OCI-LY1 (cell line): ENCODE data around the gene VSIR.

Experiments
- H2AFZ ChIP-seq: fragments of 200-600 bp; sonication (generic), shearing (Covaris generic); 2 replicates; pipeline ENCODE4 v1.6.0; 2014; ENCODE audit warnings: antibody characterized with exemption, mild to moderate bottlenecking, low read length
- H3F3A ChIP-seq: fragments of 200-600 bp; sonication (generic), shearing (Covaris generic); 2 replicates; pipeline ENCODE4 v1.6.0; 2014; ENCODE audit warnings: mild to moderate bottlenecking, antibody characterized with exemption, low read length, moderate library complexity; ENCODE audit not compliant: insufficient read depth
- H3K27ac ChIP-seq: fragments of 200-600 bp; sonication (generic); 2 replicates; pipeline ENCODE4 v1.5.1; 2014; ENCODE audit warnings: low read length, mixed run types, mild to moderate bottlenecking, low read depth; ENCODE audit not compliant: poor library complexity, severe bottlenecking
- H3K27me3 ChIP-seq: fragments of 200-600 bp; sonication (generic); 2 replicates; pipeline ENCODE4 v1.6.0; 2014; ENCODE audit warnings: antibody characterized with exemption, mild to moderate bottlenecking, low read length, moderate library complexity; ENCODE audit not compliant: insufficient read depth
- H3K36me3 ChIP-seq: fragments of 200-600 bp; sonication (generic); 2 replicates; pipeline ENCODE4 v1.6.1; 2014; ENCODE audit warnings: mild to moderate bottlenecking, antibody characterized with exemption, low read length, moderate library complexity, mixed read lengths; ENCODE audit not compliant: insufficient read depth
- H3K4me1 ChIP-seq: fragments of 200-600 bp; sonication (generic); 2 replicates; pipeline ENCODE4 v1.5.1; 2014; ENCODE audit warnings: mild to moderate bottlenecking, low read length, moderate library complexity; ENCODE audit not compliant: insufficient read depth, severe bottlenecking
- H3K4me2 ChIP-seq: fragments of 200-600 bp; sonication (generic), shearing (Covaris generic); 2 replicates; pipeline ENCODE4 v1.6.1; 2014; ENCODE audit warnings: low read length
- H3K4me3 ChIP-seq: fragments of 200-600 bp; sonication (generic); 2 replicates; pipeline ENCODE4 v1.5.1; 2014; ENCODE audit warnings: low read length, low read depth, mild to moderate bottlenecking, mixed read lengths; ENCODE audit not compliant: poor library complexity, severe bottlenecking
- H3K79me2 ChIP-seq: fragments of 200-600 bp; shearing (Covaris generic); 2 replicates; pipeline ENCODE4 v1.6.1; 2016; ENCODE audit warnings: mixed run types, low read length, mixed read lengths; ENCODE audit not compliant: insufficient read depth
- H3K9ac ChIP-seq: fragments of 200-600 bp; sonication (generic), shearing (Covaris generic); 2 replicates; pipeline ENCODE4 v1.6.1; 2014; ENCODE audit warnings: mild to moderate bottlenecking, low read length, mixed read lengths
- H3K9me2 ChIP-seq: fragments of 200-600 bp; sonication (generic), shearing (Covaris generic); 2 replicates; pipeline ENCODE4 v1.6.1; 2014; ENCODE audit warnings: low read depth, mild to moderate bottlenecking, low read length, mixed read lengths
- H3K9me3 ChIP-seq: fragments of 200-600 bp; shearing (Covaris generic); 2 replicates; pipeline ENCODE4 v1.6.1; 2014; ENCODE audit warnings: low read length, mixed read lengths
- H4K20me1 ChIP-seq: fragments of 200-600 bp; sonication (generic), shearing (Covaris generic); 2 replicates; pipeline ENCODE4 v1.6.0; 2016; ENCODE audit warnings: mild to moderate bottlenecking, low read length; ENCODE audit not compliant: insufficient read depth
- EZH2 ChIP-seq: fragments of 200-600 bp; sonication (generic), shearing (Covaris generic); IDR thresholded peaks from 2 replicates; pipeline ENCODE4 v1.8.0; 2017; ENCODE audit warnings: borderline replicate concordance, mixed run types, mild to moderate bottlenecking, antibody characterized with exemption, low read length, moderate library complexity, mixed read lengths
- TF ChIP-seq, protein P1 (sequence below): fragments of 200-600 bp; sonication (generic), shearing (Covaris generic); IDR thresholded peaks from 2 replicates; pipeline ENCODE4 v1.5.1; 2017; ENCODE audit warnings: mild to moderate bottlenecking, antibody characterized with exemption, low read length, moderate library complexity, mixed read lengths

VSIR gene

DNA sequence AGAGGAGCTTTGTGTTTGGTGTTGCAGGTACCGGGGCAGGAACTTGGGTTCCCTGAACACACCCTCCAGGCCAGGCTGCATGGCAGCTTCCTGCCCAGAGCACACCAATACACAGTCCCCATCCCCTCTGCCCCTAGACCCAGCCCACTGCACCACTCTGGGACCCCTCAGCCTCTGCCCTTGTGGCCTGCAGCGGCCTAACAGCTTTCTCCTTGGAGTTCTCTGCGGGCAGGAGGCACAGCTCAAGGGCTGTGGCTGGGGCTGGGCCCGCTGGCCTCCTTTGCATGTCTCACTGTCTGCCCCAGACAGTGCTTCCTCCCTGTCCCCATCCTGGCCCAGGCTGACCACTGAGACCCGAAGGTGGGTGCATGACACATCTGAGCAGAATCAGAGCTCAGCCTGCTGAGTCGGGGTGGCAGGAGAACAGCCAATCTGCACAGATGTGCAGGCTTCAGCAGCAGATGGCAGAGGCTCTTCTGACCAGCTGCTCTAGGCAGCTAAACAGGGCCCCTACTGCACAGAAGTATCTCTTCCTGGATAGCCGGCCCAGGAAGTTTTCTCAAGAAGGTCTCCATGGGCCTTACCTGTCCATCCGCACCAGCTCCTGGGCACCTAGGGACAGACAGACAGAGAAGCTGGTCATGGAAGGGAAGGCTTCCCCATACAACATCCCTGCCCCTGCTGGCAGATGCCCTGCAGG is 20.8 kb downstream of the VSIR start:
- no peak overlapping the region for H3K4me3 ChIP-seq
- H2AFZ ChIP-seq, result no peak overlapping the region
- no peaks in the 10 kb centered on the region for H3K79me2 ChIP-seq
- H3K4me1 ChIP-seq, result peaks cover 6% of the 10 kb centered on the region
- H3K9me3 ChIP-seq, result no peaks in the 10 kb centered on the region
- peaks cover 17% of the 10 kb centered on the region for H3K27me3 ChIP-seq
- H4K20me1 ChIP-seq, result no peaks in the 10 kb centered on the region
- H3K9ac ChIP-seq, result no peak overlapping the region
- H3K36me3 ChIP-seq, result no peaks in the 10 kb centered on the region
- H3K27ac ChIP-seq, result no peak overlapping the region
- H3F3A ChIP-seq, result no peaks in the 10 kb centered on the region
- no peak for TF ChIP-seq EZH2
- TF ChIP-seq, protein P1, sequence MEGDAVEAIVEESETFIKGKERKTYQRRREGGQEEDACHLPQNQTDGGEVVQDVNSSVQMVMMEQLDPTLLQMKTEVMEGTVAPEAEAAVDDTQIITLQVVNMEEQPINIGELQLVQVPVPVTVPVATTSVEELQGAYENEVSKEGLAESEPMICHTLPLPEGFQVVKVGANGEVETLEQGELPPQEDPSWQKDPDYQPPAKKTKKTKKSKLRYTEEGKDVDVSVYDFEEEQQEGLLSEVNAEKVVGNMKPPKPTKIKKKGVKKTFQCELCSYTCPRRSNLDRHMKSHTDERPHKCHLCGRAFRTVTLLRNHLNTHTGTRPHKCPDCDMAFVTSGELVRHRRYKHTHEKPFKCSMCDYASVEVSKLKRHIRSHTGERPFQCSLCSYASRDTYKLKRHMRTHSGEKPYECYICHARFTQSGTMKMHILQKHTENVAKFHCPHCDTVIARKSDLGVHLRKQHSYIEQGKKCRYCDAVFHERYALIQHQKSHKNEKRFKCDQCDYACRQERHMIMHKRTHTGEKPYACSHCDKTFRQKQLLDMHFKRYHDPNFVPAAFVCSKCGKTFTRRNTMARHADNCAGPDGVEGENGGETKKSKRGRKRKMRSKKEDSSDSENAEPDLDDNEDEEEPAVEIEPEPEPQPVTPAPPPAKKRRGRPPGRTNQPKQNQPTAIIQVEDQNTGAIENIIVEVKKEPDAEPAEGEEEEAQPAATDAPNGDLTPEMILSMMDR, result no peak
- H3K9me2 ChIP-seq, result no peaks in the 10 kb centered on the region
- no peak overlapping the region for H3K4me2 ChIP-seq

DNA sequence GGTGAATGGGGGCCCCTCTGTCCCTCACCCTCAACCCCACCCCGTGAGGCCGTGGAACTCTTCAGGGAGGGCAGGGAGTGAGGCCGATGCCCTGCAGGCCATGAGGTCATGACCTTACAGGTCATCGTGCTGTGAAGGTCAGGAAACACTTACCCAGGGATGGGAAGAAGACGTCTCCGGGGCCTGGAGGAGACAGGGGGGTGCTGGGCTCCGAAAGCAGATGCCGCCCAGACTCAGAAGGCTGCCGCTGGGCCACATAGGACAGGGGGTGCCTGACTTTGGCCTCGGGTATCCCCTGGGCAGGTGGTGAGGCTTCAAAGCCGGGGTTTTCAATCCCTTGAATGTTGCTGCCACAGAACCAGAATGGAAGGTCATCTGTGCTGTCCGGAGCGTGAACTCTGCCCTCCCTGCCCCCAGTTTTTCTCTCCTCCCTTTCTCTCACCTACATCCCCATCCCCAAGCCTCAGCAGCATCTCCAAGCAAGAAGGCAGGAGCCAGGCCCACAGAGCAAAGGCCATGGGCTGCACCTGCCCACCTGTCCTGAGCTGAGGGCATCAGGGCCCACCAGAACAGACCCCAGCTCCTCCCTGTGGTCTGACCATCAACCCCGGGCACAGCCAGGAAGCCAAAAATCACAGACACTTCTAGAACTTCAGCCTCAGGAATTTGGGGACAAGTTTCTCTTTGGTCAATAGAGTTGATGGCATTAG is 21.6 kb downstream of the VSIR start:
- Histone ChIP-seq H3K4me1 (peaks cover 6% of the 10 kb centered on the region), H3K27me3 (peaks cover 17% of the 10 kb centered on the region), H3K27ac (no peak overlapping the region)

DNA sequence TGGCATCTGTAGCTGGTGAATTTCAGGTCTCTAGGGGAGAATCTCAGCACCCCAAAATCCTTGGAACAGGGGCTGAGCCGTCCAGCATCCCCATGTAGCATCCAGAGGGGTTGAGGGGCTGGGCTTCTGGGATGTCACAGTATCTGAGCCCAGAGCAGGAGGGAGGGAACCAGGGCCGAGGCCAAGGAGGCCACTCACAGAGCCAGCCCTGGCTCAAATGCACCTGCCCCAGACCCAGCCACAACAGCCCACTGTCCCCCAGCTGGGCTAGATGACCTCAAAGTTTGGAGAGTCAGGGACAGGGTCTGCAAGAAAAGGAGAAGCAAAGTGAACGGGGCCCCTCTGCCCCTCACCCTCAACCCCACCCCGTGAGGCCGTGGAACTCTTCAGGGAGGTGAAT is 22.3 kb downstream of the VSIR start:
- Histone ChIP-seq H3K27ac (no peak overlapping the region), H3K36me3 (no peaks in the 10 kb centered on the region), H3K4me2 (no peak overlapping the region)

More for the DNA sequence above, 21.6 kb downstream of the VSIR start:
- Histone ChIP-seq H2AFZ (no peak overlapping the region), H3F3A (no peaks in the 10 kb centered on the region), H3K9ac (no peak overlapping the region), H3K9me2 (no peaks in the 10 kb centered on the region), H4K20me1 (no peaks in the 10 kb centered on the region), H3K9me3 (no peaks in the 10 kb centered on the region), H3K4me2 (no peak overlapping the region), H3K4me3 (no peak overlapping the region), H3K36me3 (no peaks in the 10 kb centered on the region), H3K79me2 (no peaks in the 10 kb centered on the region)
- TF ChIP-seq, protein P1, result no peak
- TF ChIP-seq EZH2, result no peak

More for the DNA sequence above, 22.3 kb downstream of the VSIR start:
- TF ChIP-seq, protein P1, result no peak
- no peak for TF ChIP-seq EZH2
- Histone ChIP-seq H3K4me3 (no peak overlapping the region), H3K4me1 (peaks cover 6% of the 10 kb centered on the region), H3K9me2 (no peaks in the 10 kb centered on the region), H3F3A (no peaks in the 10 kb centered on the region), H3K9me3 (no peaks in the 10 kb centered on the region), H3K9ac (no peak overlapping the region), H4K20me1 (no peaks in the 10 kb centered on the region), H3K27me3 (peaks cover 17% of the 10 kb centered on the region), H3K79me2 (no peaks in the 10 kb centered on the region), H2AFZ (no peak overlapping the region)
